ENCODE data around the gene KIRREL1.

The KIRREL1 gene

DNA sequence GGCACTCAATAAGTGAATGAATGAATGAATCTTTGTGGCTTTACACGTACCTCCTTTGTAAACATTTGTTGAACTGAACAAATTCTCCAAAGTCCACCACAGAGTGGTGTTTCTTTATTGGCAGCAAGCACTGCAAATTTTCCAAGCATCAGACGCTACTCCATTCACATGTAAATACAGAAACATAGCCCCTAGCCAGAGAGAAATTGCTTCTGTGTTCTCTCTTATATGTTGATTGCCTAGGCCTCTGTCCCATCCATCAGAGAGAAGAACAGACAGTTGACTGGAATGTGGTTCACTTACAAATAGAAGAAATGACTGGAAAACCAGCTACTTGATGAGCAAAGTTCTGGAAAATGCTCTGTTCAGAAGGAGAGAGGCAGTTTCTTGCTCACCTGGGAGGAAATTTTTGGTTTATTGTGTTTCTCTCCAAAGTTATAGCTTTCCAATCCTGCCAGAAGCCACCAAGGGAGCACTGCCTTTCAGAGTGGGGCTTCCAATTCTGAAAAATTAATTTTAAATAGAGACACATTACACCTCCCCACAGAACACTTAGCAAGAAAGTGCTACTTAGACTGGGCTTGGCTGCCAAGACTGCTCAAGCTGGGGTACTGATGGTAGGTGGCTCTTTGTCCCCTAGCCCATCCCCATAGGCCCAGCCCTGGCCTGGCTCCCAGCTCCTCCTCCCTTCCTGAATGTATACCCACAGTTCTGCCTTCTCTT lies 18.1 kb upstream of the KIRREL1 start:
- DNase-seq = no peak

GRCh38 chr1:157976888-157977287 lies 16.6 kb upstream of the KIRREL1 start:
- DNase-seq = no peak

- DNase-seq = no peak
Measured at GRCh38 chr1:157978586-157979403, 14.7 kb upstream of the KIRREL1 start.

- DNase-seq = no peak
Measured at GRCh38 chr1:157982136-157982535, 11.3 kb upstream of the KIRREL1 start.

DNA sequence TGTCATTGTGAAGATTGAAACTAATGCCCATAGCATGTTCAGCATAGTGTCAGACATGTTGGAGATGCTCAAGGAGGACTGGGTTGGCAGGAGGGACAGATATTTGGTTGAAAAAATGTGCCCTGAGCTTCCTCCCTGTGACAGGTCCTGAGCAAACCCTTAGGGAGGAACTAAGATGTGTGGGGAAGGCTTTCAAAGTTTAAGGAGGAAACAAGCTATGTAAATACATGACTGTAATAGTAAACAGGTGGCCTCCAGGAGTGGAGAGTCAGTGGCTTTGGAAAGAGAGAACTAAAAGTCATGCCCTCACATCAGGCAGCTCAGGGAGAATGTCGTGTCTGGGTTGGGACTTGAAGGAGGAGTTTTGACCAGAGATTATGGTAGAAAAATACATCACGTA lies 9.7 kb upstream of the KIRREL1 start:
- DNase-seq = no peak

DNA sequence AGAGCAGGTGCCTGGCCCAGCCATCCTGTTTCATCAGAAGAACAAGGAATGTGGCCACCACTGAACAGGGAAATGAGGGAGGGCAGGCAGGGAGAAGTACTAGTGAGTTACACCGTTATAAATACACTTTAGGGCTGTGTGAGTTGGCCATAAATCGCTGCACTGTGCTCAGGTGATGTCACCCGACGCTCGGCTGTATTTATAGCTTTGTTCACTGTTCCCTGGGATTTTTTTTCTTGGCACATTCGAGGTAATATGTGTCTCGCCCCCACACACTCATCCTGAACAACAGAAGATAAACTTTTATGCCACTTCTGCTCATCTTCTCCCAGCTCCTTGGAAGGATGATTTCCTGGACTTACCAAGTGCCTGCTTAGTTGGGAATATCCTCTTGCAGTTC lies 9.0 kb upstream of the KIRREL1 start:
- no peak for DNase-seq

GRCh38 chr1:157985473-157985872 lies 8.0 kb upstream of the KIRREL1 start:
- DNase-seq = no peak

GRCh38 chr1:157988002-157988401 lies 5.4 kb upstream of the KIRREL1 start:
- no peak for DNase-seq

GRCh38 chr1:157992031-157992832 lies 1.2 kb upstream of the KIRREL1 start:
- DNase-seq = peak; percentile 24

DNA sequence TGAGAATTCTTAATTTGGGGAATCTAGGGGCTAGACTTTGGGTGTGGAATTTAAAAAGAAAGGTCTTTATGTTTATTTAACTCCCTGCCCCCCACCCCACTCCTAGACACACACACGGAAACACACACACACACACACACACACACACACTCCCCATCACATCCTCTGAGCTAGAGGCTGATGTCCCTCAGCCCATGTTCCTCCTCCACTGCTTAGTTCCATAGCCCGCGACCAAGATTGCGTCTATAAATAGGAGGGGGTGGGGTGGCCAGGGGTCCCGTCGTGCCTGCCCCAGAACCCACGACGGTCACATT lies 655 bp upstream of the KIRREL1 start:
- no peak for DNase-seq

- no peak for DNase-seq
Measured at GRCh38 chr1:157993918-157994605, 617 bp downstream of the KIRREL1 start.

GRCh38 chr1:157994704-157995582 lies 1.5 kb downstream of the KIRREL1 start:
- DNase-seq = no peak

DNA sequence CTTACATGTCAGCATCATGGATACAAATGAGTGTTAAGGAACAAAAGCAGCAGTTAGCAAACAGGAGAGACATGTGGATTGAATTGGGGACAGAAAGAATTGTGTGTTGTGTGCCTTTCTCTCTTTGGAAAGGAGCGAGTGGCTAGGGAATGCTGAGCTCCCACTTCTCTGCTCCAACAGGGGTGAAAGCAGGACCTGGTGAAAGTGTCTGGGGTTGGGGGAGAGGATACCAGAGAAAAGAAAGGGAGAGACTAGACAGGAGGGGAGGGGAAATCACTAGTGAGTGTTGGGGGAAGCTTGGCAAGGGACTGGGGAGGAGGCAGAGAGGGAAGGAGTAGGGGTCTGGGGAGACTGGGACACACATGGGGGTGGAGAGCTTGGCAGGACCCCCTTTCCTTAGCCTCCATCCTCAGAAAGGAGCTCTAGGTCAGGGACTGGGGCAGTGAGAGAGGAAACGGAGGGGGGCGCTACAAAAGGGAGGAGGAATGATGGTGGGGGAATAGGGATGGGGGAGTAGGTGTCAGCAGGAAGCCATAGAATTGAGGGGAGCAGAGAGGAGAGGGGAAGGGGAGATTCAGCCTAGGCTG lies 2.2 kb downstream of the KIRREL1 start:
- DNase-seq = no peak

DNA sequence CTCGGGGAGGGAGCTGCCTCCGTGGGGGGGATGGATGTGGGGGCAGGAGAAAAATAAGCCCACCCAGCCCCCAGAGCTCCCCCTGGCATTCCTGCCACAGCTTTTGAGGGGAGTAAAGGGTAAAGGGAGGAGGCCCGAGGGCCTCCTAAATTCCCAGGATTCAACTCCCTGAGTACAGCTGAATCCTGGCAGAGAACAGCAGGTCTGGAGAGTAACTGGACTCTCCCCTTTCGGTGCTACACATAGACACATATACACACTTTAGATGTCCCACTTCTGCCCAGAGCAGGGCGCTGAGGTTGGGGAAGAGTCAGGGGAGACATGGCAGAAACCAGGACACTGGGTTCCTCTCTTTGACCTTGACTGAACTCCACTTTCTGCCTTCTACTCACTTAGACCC lies 3.0 kb downstream of the KIRREL1 start:
- no peak for DNase-seq

- no peak for DNase-seq
Measured at GRCh38 chr1:158000507-158000906, 7.1 kb downstream of the KIRREL1 start.

DNA sequence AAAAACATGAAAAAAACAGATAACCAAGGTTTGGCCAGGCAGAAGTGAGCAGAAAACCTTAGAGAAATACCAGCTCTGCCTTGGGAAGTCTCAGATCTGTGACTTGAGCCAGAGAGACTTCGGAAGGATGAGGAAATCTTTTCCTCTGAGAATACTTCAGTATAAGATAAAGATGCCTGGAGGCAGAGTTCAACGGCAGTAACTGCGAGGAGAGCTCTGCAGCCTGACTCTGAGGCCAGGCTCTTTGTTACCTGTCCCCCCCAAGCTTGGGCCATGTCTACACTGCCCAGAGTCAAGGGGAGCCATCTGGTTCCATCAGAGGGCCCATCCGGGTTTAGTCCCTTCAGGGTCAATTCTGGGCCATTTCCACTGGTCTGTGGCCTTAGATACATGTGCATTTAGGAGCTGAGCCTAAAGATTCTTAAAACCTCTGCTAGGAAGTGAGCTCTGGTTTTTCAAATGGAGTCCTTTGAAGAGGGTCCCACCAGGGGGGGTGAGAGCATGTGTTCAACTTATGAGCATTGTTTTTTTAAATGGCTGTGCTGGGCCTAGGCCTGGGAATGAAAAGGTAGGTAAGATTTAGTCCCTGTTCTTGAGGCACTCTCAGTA lies 8.7 kb downstream of the KIRREL1 start:
- no peak for DNase-seq

DNA sequence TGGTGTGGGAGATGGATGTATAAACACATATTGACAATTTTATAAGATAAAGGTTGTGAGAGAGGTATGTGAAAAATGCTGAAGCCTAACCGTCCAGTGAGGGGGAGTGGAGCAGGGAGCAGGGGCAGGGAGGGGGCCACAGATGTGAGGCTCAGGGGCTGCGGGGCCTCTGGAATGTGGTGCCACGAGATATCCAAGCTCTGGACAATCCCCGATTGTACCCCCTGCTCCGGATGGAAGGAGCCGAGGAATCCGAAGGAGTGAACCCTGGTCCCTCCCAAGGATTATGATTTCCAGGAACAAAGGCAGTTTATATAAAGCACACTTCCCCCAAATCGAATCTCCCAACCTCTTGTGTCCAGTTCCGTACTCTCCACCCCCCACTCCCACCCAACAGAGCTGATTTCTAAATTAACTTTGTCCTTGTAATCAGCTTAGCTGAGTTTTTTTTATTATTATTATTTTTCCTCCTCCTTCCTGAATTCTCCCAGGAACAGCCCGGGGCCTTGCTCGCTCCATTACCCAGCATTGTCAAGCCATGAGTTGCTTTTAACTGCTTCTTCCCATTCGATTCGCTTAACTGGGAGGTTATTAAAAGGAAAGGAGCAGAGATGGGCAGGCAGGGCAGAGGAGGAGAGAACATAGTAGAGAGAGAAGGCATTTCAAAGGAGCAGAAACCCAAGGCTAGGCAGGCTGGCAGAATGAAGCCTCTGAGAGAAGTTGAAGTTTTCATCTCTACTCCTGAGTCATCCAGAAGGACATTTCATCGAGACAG lies 9.4 kb downstream of the KIRREL1 start:
- no peak for DNase-seq

DNA sequence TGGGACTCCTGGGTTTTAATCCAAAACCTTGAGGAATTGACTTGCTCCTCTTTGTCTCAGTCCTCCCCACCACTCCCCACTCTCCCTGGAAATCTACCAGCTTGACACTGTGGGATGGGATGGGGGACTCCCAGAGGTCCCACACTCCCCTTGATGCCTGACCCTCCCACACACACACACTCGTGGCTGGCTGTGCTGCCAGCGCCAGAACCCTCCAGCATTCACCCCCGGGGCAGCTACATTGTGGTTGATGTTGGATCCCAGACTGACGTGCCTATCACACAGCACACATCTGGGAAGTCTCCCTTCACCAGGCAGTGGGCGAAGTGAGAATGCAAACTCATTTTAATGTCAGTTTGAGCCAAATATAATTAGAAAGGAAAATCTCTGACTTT lies 10.0 kb downstream of the KIRREL1 start:
- no peak for DNase-seq

DNA sequence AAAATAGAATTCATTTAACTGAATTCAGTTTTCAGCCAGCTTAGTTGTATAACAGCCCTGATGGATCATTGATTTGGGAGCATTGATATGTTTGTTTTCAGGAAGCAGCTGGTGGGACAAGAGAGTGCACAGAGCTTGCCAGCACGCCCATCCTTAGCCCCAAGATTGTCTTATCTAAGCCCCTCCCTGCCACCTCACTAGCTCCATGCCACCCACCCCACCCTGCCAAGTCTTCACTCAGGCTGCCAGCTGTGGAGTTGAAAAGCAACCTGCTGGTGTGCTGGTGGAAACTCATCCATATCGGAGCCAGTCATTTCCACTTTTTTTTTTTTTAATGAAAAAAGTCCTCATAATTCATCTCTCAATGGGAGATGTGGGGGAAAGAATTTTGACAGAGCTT lies 11.8 kb downstream of the KIRREL1 start:
- no peak for DNase-seq

DNA sequence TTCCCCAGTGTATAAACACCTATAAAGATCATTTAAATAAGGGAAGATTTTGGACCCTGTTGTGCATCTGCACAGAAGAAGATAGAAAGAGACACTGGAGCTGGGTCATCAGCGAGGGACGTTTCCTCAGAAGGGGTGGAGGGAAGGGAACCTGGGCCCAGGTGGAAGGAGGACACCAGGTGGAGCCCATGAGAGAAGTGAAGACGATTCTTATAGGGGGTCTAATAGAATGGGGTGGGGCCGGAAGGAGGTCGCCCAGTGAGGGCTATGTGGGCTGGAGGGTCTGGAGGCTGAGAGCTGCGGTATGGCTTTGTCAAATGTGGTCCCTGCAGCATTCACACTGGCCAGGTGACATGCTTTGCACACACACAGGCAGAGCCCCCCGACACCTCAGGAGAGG lies 13.7 kb downstream of the KIRREL1 start:
- no peak for DNase-seq
